ENCODE data around the gene C14orf93.
A peak's percentile ranks its signal among the peaks of the same experiment; 100 is the strongest.

Gene C14orf93

DNA sequence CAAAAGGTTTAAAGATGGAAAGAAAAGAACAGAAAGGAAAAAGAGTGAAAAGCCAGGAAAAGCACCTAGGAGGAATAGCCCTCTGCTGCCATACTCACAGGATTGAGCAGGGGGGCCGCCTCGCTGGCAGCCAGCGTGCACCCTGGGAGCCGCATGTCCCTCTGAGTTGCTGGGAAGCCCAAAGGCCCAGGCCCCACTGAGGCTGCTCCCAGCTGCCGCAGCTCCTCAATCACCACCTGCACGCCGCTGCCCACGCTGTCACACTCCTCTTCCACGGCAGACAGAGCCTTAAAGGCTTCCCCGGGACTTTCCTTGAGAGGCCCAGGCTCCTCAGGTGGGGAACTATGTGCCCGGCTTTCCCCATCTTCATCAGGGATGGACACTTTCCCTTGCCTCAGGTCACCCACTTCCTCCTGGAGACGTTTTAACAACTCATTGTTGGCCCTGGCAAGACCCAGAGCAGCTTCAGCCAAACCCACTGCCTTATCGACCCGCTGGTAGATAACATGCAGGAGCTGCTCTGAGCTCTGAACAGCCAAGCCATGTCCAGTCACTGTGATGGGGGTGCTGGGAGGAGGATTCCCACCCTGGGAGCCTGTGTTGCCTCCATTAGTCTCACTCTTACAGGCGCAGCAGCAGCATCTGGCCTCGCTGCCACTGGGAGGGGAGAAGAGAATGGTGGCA is 11.5 kb downstream of the C14orf93 start:
- in situ Hi-C loops (cut with MboI; ENCODE audit: low sequenced_read_pairs, unreplicated experiment) = no loop called here
- TF ChIP-seq, protein P1, sequence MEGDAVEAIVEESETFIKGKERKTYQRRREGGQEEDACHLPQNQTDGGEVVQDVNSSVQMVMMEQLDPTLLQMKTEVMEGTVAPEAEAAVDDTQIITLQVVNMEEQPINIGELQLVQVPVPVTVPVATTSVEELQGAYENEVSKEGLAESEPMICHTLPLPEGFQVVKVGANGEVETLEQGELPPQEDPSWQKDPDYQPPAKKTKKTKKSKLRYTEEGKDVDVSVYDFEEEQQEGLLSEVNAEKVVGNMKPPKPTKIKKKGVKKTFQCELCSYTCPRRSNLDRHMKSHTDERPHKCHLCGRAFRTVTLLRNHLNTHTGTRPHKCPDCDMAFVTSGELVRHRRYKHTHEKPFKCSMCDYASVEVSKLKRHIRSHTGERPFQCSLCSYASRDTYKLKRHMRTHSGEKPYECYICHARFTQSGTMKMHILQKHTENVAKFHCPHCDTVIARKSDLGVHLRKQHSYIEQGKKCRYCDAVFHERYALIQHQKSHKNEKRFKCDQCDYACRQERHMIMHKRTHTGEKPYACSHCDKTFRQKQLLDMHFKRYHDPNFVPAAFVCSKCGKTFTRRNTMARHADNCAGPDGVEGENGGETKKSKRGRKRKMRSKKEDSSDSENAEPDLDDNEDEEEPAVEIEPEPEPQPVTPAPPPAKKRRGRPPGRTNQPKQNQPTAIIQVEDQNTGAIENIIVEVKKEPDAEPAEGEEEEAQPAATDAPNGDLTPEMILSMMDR (IDR thresholded peaks at IDR 0.05; ENCODE audit: borderline replicate concordance, control extremely low read depth, extremely low read depth, insufficient read depth, missing control alignments) = no peak
- no peak for DNase-seq (ENCODE audit: low spot score)

- TF ChIP-seq, protein P1 (IDR thresholded peaks at IDR 0.05; ENCODE audit: borderline replicate concordance, control extremely low read depth, extremely low read depth, insufficient read depth, missing control alignments) = no peak
- DNase-seq (ENCODE audit: low spot score) = no peak
- in situ Hi-C loops (cut with MboI; ENCODE audit: low sequenced_read_pairs, unreplicated experiment) = no loop called here
Measured at GRCh38 chr14:22997676-22998323, 12.1 kb downstream of the C14orf93 start.

- in situ Hi-C loops (cut with MboI; ENCODE audit: low sequenced_read_pairs, unreplicated experiment) = no loop called here
- DNase-seq (ENCODE audit: low spot score) = no peak
- TF ChIP-seq, protein P1 (IDR thresholded peaks at IDR 0.05; ENCODE audit: borderline replicate concordance, control extremely low read depth, extremely low read depth, insufficient read depth, missing control alignments) = no peak
Measured at GRCh38 chr14:22996768-22997654, 12.9 kb downstream of the C14orf93 start.

DNA sequence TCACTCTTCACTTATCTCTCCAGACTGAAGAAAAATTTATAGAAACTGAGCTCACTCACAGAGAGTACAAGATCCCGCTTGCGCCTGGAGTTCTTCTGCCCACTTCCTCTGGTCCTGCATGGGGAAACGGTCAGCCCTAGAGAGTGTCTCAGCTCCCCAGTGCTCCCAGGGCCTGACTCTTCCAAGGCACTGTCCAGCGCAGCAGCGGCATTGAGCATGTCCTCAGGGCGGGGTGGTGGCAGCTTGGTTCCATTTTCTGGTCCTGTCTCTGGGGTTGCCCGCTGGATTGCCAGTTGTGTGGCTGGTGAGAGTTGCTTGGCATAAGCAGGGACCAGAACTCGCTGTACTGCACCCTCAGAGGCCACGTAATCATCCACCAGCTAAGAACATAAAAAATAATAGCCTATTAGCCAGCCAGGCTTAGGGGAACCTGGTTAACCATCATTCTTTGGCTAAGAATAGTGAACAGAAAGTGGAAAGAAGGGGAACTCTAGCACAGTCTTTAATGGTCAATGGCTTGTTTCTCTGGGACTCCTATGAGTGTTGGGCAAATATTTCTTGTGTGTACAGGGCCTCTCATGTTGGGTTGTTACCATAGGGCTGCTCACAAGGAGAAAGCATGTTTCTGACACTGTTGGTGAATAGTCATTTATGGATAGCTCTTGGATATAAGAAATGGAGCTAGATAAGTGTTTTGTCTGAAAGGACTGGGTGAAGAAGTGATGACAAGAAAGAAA is 13.9 kb downstream of the C14orf93 start:
- no peak for DNase-seq (ENCODE audit: low spot score)

DNA sequence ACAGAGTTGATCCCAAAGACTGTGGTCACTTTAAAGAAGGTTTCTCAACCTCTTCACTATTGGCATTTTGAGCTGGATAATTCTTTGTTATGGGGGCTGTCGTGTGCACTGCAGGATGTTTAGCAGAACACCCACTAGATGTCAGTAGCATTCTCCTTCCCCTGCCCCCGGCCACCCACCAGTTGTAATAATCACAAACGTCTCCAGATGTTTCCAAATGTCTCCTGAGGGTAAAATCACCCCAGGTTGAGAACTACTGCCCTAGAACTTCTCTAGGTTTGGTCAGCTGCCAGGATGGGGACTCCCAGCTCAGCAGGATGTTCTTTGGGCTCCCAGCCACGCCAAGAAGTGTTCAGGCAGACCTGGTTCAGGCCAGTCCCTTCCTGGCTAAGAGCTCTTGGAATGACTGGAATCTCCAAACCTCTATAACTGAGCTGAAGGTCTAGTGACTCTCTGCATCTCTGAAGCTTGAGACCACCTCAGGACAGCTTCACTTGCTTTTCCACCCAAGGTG is 15.1 kb downstream of the C14orf93 start:
- in situ Hi-C loops (cut with MboI; ENCODE audit: low sequenced_read_pairs, unreplicated experiment) = no loop called here
- TF ChIP-seq, protein P1 (IDR thresholded peaks at IDR 0.05; ENCODE audit: borderline replicate concordance, control extremely low read depth, extremely low read depth, insufficient read depth, missing control alignments) = peak; percentile 65
- DNase-seq (ENCODE audit: low spot score) = peak; percentile 57

More for the DNA sequence above, 13.9 kb downstream of the C14orf93 start:
- TF ChIP-seq, protein P1 (IDR thresholded peaks at IDR 0.05; ENCODE audit: borderline replicate concordance, control extremely low read depth, extremely low read depth, insufficient read depth, missing control alignments) = no peak
- in situ Hi-C loops (cut with MboI; ENCODE audit: low sequenced_read_pairs, unreplicated experiment) = no loop called here

DNA sequence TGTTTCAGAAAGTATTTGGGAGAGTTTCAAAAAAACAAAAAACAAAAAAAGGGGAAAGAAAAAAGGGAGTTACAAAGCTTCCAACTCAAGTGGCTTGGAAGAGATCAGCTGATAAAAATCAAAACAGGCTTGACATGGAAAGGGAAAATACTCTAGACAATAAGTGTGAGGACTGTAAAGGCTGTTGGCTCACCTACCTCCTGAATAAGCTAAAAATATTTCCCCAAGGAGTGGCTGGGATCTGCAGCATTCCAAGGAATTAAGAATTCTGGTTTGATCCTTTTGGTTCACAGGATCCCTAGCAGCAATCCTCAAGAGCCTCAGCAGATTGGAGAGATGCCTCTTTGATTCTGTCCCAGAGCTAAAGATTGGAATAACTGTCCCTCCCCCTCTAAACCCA is 16.4 kb downstream of the C14orf93 start:
- no peak for DNase-seq (ENCODE audit: low spot score)
- in situ Hi-C loops (cut with MboI; ENCODE audit: low sequenced_read_pairs, unreplicated experiment) = no loop called here
- TF ChIP-seq, protein P1 (IDR thresholded peaks at IDR 0.05; ENCODE audit: borderline replicate concordance, control extremely low read depth, extremely low read depth, insufficient read depth, missing control alignments) = no peak
